Progenitor cell of endocrine pancreas (in vitro differentiated cells): ENCODE data around the gene PPL. TPM values are rescaled to one million over a fixed set of nuclear protein-coding genes. Genes with fewer than 3 reads are reported as not detected.

Source experiments
- DNase-seq: peaks from one replicate; pipeline ENCODE4 v3.0.0; 2021; ENCODE audit warnings: low spot score; ENCODE audit not compliant: unreplicated experiment
- H3K27ac Mint-ChIP-seq: 2 replicates; pipeline ENCODE4 v1.8.0; 2021; ENCODE audit warnings: mild to moderate bottlenecking, moderate library complexity, mixed read lengths
- H3K27me3 Mint-ChIP-seq: 2 replicates; pipeline ENCODE4 v1.8.0; 2021; ENCODE audit warnings: mixed read lengths
- H3K36me3 Mint-ChIP-seq: 2 replicates; pipeline ENCODE4 v1.8.0; 2022; ENCODE audit warnings: mixed read lengths; ENCODE audit not compliant: insufficient read depth
- H3K4me1 Mint-ChIP-seq: 2 replicates; pipeline ENCODE4 v1.8.0; 2021; ENCODE audit warnings: low read depth, mixed read lengths
- H3K4me3 Mint-ChIP-seq: 2 replicates; pipeline ENCODE4 v1.8.0; 2021; ENCODE audit warnings: low read depth, mild to moderate bottlenecking, moderate library complexity, mixed read lengths
- H3K9me3 Mint-ChIP-seq: 2 replicates; pipeline ENCODE4 v1.8.0; 2021; ENCODE audit warnings: low read depth, mixed read lengths
- CTCF ChIP-seq: fragments of 200-600 bp; sonication (generic); IDR thresholded peaks from one replicate; pipeline ENCODE4 v1.5.0; 2021; ENCODE audit warnings: antibody characterized with exemption, mild to moderate bottlenecking; ENCODE audit not compliant: unreplicated experiment
- total RNA-seq: library from RNA; stranded (reverse); gene quantifications from 2 replicates; pipeline ENCODE4 v1.2.1, GENCODE V29; 2021

The PPL gene
- total RNA-seq, 1 donor from 2014 or later = 64.1 TPM

- Mint-ChIP-seq H3K36me3 (peaks cover 15% of the 10 kb centered on the region), H3K27ac (no peak overlapping the region), H3K4me1 (peaks cover 12% of the 10 kb centered on the region), H3K4me3 (no peak overlapping the region), H3K27me3 (no peaks in the 10 kb centered on the region), H3K9me3 (peaks cover 6% of the 10 kb centered on the region)
- no peak for TF ChIP-seq CTCF
- DNase-seq = no peak
Measured at GRCh38 chr16:4927661-4928060, 9.3 kb downstream of the PPL start.

GRCh38 chr16:4926928-4927327 is 10.0 kb downstream of the PPL start:
- Mint-ChIP-seq H3K9me3 (peaks cover 6% of the 10 kb centered on the region), H3K27me3 (no peaks in the 10 kb centered on the region), H3K4me3 (no peak overlapping the region), H3K4me1 (peaks cover 12% of the 10 kb centered on the region), H3K36me3 (peaks cover 15% of the 10 kb centered on the region), H3K27ac (no peak overlapping the region)
- no peak for DNase-seq
- no peak for TF ChIP-seq CTCF

GRCh38 chr16:4925791-4926190 is 11.2 kb downstream of the PPL start:
- Mint-ChIP-seq H3K4me1 (peaks cover 12% of the 10 kb centered on the region), H3K36me3 (peaks cover 15% of the 10 kb centered on the region), H3K27me3 (no peaks in the 10 kb centered on the region), H3K27ac (peak overlapping the region; percentile 76), H3K9me3 (peaks cover 6% of the 10 kb centered on the region), H3K4me3 (no peak overlapping the region)
- no peak for TF ChIP-seq CTCF
- no peak for DNase-seq

- Mint-ChIP-seq H3K36me3 (peaks cover 13% of the 10 kb centered on the region), H3K27me3 (no peaks in the 10 kb centered on the region), H3K9me3 (peaks cover 6% of the 10 kb centered on the region), H3K4me1 (peaks cover 12% of the 10 kb centered on the region), H3K4me3 (no peak overlapping the region), H3K27ac (peak overlapping the region; percentile 76)
- no peak for TF ChIP-seq CTCF
- DNase-seq = no peak
Measured at GRCh38 chr16:4925293-4925607, 11.7 kb downstream of the PPL start.

GRCh38 chr16:4924593-4925292 is 12.2 kb downstream of the PPL start:
- no peak for TF ChIP-seq CTCF
- H3K4me3 Mint-ChIP-seq = no peak overlapping the region
- peaks cover 13% of the 10 kb centered on the region for H3K36me3 Mint-ChIP-seq
- H3K27me3 Mint-ChIP-seq = no peaks in the 10 kb centered on the region
- peak overlapping the region; percentile 92 for H3K27ac Mint-ChIP-seq
- H3K9me3 Mint-ChIP-seq = peaks cover 6% of the 10 kb centered on the region
- no peak for DNase-seq
- H3K4me1 Mint-ChIP-seq = peaks cover 12% of the 10 kb centered on the region
